Measurements from ENCODE around the gene SAMD15. TPM values are rescaled to one million over a fixed set of nuclear protein-coding genes. Genes with fewer than 3 reads are reported as not detected.

Gene SAMD15
- total RNA-seq, 1 donor from 2014 or later: 12.6 TPM

Other genes with a start within 250 kb of the SAMD15 start
- gene ZDHHC22, start 235.6 kb upstream of the SAMD15 start, total RNA-seq: 5.7 TPM
- gene TMEM63C, start 195.6 kb upstream of the SAMD15 start, total RNA-seq: 8.6 TPM
- 4.9 TPM for gene NGB, start 106.2 kb upstream of the SAMD15 start, total RNA-seq
- 14.3 TPM for gene POMT2, start 56.5 kb upstream of the SAMD15 start, total RNA-seq
- gene GSTZ1, start 56.3 kb upstream of the SAMD15 start, total RNA-seq: 3.3 TPM
- 25.3 TPM for gene TMED8, start 285 bp upstream of the SAMD15 start, total RNA-seq
- gene NOXRED1, start 46.1 kb downstream of the SAMD15 start, total RNA-seq: 1.2 TPM
- 35.5 TPM for gene VIPAS39, start 80.2 kb downstream of the SAMD15 start, total RNA-seq
- 107 TPM for gene AHSA1, start 80.7 kb downstream of the SAMD15 start, total RNA-seq
- 1.2 TPM for gene ISM2, start 121.4 kb downstream of the SAMD15 start, total RNA-seq
- gene SPTLC2, start 239.3 kb downstream of the SAMD15 start, total RNA-seq: 23.2 TPM

Data from frontal cortex (tissue), 1 donor.